ENCODE measurements around the gene WHRN. TPM values are rescaled to one million over a fixed set of nuclear protein-coding genes. Genes with fewer than 3 reads are reported as not detected.

WHRN gene
- total RNA-seq, 1 experiment from 2014 or later: 1.4 TPM

DNA sequence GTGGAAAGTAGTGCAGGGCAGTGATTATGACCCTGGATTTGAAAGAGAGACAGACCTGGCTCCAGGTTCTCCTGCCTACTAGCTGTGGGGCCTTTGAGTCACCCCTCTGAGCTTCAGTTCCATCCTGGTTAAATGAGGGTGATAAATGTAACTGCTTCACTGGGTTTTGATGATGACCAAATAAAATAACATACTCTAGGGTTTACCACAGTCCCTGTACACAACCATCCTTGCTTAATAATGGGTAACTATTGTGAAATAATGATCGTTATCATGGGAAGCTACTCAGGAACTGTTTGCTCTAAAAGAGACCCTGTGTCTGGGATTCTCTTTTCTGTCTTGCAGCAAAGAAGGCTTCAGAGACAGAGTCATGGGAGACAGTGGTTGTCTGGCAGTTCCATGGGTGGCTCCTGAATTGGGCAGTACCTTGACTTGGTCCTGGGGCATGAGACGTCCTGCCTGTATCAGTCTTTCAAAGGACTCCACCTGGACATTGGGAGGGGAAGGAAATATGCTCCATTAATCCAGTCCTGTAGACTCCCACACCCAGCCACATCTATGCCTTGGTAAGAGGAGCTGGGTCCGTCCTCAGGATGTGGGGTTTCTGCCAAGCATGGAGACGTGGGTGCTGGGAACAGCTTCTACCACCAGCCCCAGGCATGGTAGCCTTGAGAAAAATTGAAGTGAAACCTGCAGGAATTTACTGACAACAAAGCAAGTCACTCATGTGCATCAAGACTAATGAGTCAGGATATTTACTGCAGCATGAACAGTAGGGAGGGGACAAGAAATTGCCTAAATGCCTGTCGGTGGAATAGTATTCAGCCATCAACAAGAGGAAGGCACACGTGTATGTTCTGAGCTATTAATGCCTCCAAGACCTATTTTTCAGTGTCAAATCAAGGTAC, 140.9 kb downstream of the WHRN start:
- H3K4me3 ChIP-seq (ENCODE audit: low read depth, low read length): no peak overlapping the region
- DNase-seq: no peak
- H3K9me3 Mint-ChIP-seq (ENCODE audit: unreplicated experiment): no peaks in the 10 kb centered on the region
- BruUV-seq (replicated peaks): no TSS peak
- no peak overlapping the region for H3K27ac Mint-ChIP-seq (ENCODE audit: unreplicated experiment)
- peaks cover 2% of the 10 kb centered on the region; the same call in 1 of the 2 replicates for H3K36me3 ChIP-seq (ENCODE audit: control insufficient read depth, insufficient read depth, low read length)
- TF ChIP-seq, protein P1, sequence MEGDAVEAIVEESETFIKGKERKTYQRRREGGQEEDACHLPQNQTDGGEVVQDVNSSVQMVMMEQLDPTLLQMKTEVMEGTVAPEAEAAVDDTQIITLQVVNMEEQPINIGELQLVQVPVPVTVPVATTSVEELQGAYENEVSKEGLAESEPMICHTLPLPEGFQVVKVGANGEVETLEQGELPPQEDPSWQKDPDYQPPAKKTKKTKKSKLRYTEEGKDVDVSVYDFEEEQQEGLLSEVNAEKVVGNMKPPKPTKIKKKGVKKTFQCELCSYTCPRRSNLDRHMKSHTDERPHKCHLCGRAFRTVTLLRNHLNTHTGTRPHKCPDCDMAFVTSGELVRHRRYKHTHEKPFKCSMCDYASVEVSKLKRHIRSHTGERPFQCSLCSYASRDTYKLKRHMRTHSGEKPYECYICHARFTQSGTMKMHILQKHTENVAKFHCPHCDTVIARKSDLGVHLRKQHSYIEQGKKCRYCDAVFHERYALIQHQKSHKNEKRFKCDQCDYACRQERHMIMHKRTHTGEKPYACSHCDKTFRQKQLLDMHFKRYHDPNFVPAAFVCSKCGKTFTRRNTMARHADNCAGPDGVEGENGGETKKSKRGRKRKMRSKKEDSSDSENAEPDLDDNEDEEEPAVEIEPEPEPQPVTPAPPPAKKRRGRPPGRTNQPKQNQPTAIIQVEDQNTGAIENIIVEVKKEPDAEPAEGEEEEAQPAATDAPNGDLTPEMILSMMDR (IDR thresholded peaks at IDR 0.05; ENCODE audit: insufficient read depth in 1 of 2, low read depth in 1 of 2, low read length in 1 of 2, severe bottlenecking in 1 of 2, unreplicated experiment in 1 of 2): no peak
- ChIA-PET CTCF (no interaction called here), POLR2A (no interaction called here)
- peaks cover 13% of the 10 kb centered on the region for H3K4me1 ChIP-seq
- no peaks in the 10 kb centered on the region for H3K27me3 ChIP-seq (replicated peaks; ENCODE audit: control insufficient read depth, insufficient read depth, low read length)
- no peaks in the 10 kb centered on the region for H3K9me3 ChIP-seq
- no peak overlapping the region for H3K4me3 Mint-ChIP-seq (ENCODE audit: unreplicated experiment)
- H3K4me1 Mint-ChIP-seq (ENCODE audit: low read depth, unreplicated experiment): peaks cover 13% of the 10 kb centered on the region
- peaks cover 23% of the 10 kb centered on the region for H3K36me3 Mint-ChIP-seq (ENCODE audit: insufficient read depth, unreplicated experiment)
- no peaks in the 10 kb centered on the region for H3K27me3 Mint-ChIP-seq (ENCODE audit: insufficient read depth, unreplicated experiment)
- intact Hi-C loops (cut with micrococcal nuclease; ENCODE audit: unreplicated experiment): no loop called here

DNA sequence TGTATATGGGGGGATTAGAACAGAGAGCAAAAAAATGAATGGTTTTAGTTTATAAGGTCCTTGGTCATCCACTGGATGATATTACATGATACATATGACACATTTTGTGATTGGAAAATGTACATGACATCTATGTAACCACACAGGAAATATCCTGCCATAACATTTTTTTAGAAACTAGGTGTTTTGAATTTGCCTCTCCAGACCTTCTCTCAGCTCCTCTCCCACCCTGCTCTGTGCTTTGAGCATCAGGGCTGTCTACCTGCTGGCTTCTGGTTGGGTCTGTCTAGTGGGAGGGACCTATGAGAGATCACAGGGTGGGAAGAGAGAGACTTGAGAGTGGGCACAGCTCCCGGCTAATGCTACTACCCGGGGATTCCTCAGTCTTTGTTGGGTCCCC, 141.8 kb downstream of the WHRN start:
- Mint-ChIP-seq H3K27ac (ENCODE audit: unreplicated experiment) (no peak overlapping the region), H3K36me3 (ENCODE audit: insufficient read depth, unreplicated experiment) (peaks cover 27% of the 10 kb centered on the region), H3K9me3 (ENCODE audit: unreplicated experiment) (no peaks in the 10 kb centered on the region), H3K4me3 (ENCODE audit: unreplicated experiment) (no peak overlapping the region), H3K4me1 (ENCODE audit: low read depth, unreplicated experiment) (peaks cover 13% of the 10 kb centered on the region), H3K27me3 (ENCODE audit: insufficient read depth, unreplicated experiment) (no peaks in the 10 kb centered on the region)
- no peak overlapping the region for H3K4me3 ChIP-seq (ENCODE audit: low read depth, low read length)
- peaks cover 13% of the 10 kb centered on the region for H3K4me1 ChIP-seq
- intact Hi-C loops (cut with micrococcal nuclease; ENCODE audit: unreplicated experiment): no loop called here
- TF ChIP-seq, protein P1 (IDR thresholded peaks at IDR 0.05; ENCODE audit: insufficient read depth in 1 of 2, low read depth in 1 of 2, low read length in 1 of 2, severe bottlenecking in 1 of 2, unreplicated experiment in 1 of 2): no peak
- no peaks in the 10 kb centered on the region for H3K27me3 ChIP-seq (replicated peaks; ENCODE audit: control insufficient read depth, insufficient read depth, low read length)
- no peaks in the 10 kb centered on the region for H3K9me3 ChIP-seq
- BruUV-seq (replicated peaks): no TSS peak
- ChIA-PET POLR2A (no interaction called here), CTCF (no interaction called here)
- peaks cover 2% of the 10 kb centered on the region; the same call in 1 of the 2 replicates for H3K36me3 ChIP-seq (ENCODE audit: control insufficient read depth, insufficient read depth, low read length)
- DNase-seq: no peak

DNA sequence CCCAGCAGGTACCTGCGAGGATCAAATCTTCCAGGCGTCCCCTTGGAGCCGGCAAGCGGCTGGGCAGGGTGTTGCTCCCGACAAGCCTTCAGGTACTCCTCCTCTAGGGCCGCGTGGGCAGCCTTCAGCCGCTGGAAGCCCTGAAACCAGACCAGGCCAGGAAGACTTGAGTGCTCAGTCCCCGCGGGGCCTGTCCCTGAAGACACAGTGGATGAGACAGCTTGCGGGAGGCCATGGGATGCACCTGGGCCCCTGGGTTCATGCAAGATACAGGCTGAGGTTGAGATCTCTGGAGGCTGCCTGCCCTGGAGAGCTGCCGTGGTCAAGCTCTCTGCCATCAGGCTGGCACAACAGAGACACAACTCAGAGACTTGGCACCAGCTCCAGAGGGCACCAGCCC, 142.9 kb downstream of the WHRN start:
- no peaks in the 10 kb centered on the region for H3K27me3 Mint-ChIP-seq (ENCODE audit: insufficient read depth, unreplicated experiment)
- no peak for DNase-seq
- no peak overlapping the region for H3K27ac Mint-ChIP-seq (ENCODE audit: unreplicated experiment)
- intact Hi-C loops (cut with micrococcal nuclease; ENCODE audit: unreplicated experiment): no loop called here
- no TSS peak for BruUV-seq (replicated peaks)
- peaks cover 13% of the 10 kb centered on the region for H3K4me1 ChIP-seq
- H3K9me3 ChIP-seq: no peaks in the 10 kb centered on the region
- POLR2A ChIA-PET: no interaction called here
- peaks cover 13% of the 10 kb centered on the region for H3K4me1 Mint-ChIP-seq (ENCODE audit: low read depth, unreplicated experiment)
- no peaks in the 10 kb centered on the region for H3K27me3 ChIP-seq (replicated peaks; ENCODE audit: control insufficient read depth, insufficient read depth, low read length)
- no peaks in the 10 kb centered on the region for H3K9me3 Mint-ChIP-seq (ENCODE audit: unreplicated experiment)
- TF ChIP-seq, protein P1 (IDR thresholded peaks at IDR 0.05; ENCODE audit: insufficient read depth in 1 of 2, low read depth in 1 of 2, low read length in 1 of 2, severe bottlenecking in 1 of 2, unreplicated experiment in 1 of 2): no peak
- H3K4me3 Mint-ChIP-seq (ENCODE audit: unreplicated experiment): no peak overlapping the region
- no peak overlapping the region for H3K4me3 ChIP-seq (ENCODE audit: low read depth, low read length)
- no peaks in the 10 kb centered on the region for H3K36me3 ChIP-seq (ENCODE audit: control insufficient read depth, insufficient read depth, low read length)
- CTCF ChIA-PET: no interaction called here
- peaks cover 27% of the 10 kb centered on the region for H3K36me3 Mint-ChIP-seq (ENCODE audit: insufficient read depth, unreplicated experiment)
